SU-DHL-6 (cell line): ENCODE data around the gene SERPIND1.
"Not testable (repeated sequence)": the region's sequence is repeated elsewhere in the genome, so short reads cannot be mapped to it uniquely, and the experiment has no call there.

Experiments
- EZH2phosphoT487 ChIP-seq: fragments of 200-600 bp; sonication (generic), shearing (Covaris generic); conservative IDR thresholded peaks from 2 replicates; pipeline ENCODE4 v1.6.1; 2018; ENCODE audit warnings: mild to moderate bottlenecking, antibody characterized with exemption, low read length, moderate library complexity, mixed read lengths
- TF ChIP-seq, protein P1 (sequence below): fragments of 200-600 bp; sonication (generic); IDR thresholded peaks from one replicate; pipeline ENCODE4 v1.5.1; 2017; ENCODE audit warnings: antibody characterized with exemption, mild to moderate bottlenecking, low read length, moderate library complexity; ENCODE audit not compliant: insufficient read depth, poor library complexity, severe bottlenecking

DNA sequence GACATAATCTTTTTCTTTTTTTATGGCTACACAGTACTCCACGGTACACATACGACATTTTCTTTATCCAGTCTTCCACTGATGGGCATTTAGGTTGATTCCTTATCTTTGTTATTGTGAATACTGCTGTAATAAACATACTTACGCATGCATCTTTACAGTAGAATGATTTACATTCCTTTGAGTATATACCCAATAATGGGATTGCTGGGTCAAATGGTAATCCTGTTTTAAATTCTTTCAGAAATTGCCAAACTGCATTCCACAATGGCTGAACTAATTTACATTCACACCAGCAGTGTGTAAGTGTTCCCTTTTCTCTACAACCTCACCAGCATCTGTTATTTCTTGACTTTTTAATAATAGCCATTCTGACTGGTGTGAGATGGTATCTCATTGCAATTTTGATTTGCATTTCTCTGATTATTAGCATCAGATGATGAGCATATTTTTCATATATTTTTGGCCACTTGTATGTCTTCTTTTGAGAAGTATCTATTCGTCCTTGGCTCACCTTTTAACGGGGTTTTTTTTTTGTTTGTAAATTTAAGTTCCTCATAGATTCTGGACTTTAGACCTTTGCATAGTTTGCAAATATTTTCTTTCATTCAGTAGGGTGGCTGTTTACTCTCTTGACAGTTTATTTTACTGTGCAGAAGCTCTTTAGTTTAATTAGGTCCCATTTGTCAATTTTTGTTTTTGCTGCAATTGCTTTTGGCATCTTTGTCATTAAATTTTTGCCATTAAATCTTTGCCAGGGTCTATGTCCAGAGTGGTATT lies 52.6 kb downstream of the SERPIND1 start:
- TF ChIP-seq, protein P1, sequence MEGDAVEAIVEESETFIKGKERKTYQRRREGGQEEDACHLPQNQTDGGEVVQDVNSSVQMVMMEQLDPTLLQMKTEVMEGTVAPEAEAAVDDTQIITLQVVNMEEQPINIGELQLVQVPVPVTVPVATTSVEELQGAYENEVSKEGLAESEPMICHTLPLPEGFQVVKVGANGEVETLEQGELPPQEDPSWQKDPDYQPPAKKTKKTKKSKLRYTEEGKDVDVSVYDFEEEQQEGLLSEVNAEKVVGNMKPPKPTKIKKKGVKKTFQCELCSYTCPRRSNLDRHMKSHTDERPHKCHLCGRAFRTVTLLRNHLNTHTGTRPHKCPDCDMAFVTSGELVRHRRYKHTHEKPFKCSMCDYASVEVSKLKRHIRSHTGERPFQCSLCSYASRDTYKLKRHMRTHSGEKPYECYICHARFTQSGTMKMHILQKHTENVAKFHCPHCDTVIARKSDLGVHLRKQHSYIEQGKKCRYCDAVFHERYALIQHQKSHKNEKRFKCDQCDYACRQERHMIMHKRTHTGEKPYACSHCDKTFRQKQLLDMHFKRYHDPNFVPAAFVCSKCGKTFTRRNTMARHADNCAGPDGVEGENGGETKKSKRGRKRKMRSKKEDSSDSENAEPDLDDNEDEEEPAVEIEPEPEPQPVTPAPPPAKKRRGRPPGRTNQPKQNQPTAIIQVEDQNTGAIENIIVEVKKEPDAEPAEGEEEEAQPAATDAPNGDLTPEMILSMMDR: not testable (repeated sequence)
- not testable (repeated sequence) for TF ChIP-seq EZH2phosphoT487
